ENCODE data around the gene SH3GL1. TPM values are rescaled to one million over a fixed set of nuclear protein-coding genes. Genes with fewer than 3 reads are reported as not detected.

The SH3GL1 gene
- total and polyA plus RNA-seq, 9 of the 15 experiments (the other 6 are each of a cell fraction or from before 2014, with no cell fraction given): 1.7 to 75.3 (median 25.7) TPM

DNA sequence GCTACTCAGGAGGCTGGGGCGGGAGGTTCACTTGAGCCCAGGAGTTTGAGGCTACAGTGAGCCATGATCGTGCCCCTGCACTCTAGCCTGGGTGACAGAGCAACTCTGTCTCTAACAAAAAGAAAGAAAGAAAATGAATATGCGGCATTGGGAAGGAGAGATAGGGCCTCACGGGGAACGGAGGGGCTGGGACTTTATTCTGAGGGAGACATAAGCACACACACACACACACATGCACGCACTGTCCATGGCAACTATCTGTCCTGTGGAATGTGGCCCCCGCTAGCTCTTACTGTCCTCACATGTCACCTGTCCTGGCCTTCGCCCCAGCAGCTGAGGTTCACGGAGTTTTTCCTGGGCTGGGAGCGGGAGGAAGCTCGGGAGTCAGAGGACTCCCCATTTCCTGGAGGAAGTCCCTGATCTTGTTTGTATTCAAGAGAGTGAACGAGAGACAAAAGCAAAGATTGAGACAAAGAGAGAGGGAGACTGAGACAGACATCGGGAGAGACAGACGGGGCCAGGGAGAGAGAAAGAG lies 62.4 kb downstream of the SH3GL1 start (continued):
- TF ChIP-seq, protein P1, sequence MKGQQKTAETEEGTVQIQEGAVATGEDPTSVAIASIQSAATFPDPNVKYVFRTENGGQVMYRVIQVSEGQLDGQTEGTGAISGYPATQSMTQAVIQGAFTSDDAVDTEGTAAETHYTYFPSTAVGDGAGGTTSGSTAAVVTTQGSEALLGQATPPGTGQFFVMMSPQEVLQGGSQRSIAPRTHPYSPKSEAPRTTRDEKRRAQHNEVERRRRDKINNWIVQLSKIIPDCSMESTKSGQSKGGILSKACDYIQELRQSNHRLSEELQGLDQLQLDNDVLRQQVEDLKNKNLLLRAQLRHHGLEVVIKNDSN (CRISPR knock-in tag; IDR thresholded peaks at IDR 0.05): no peak
- TF ChIP-seq ZC3H4 (CRISPR knock-in tag; IDR thresholded peaks at IDR 0.05; ENCODE audit: borderline replicate concordance) (peak; percentile 70; the same call in 1 of the 2 replicates), ZNF551 (CRISPR knock-in tag; IDR thresholded peaks at IDR 0.05) (no peak), TARDBP (IDR thresholded peaks at IDR 0.05) (no peak), CBFA2T2 (conservative IDR thresholded peaks at IDR 0.05) (no peak), NEUROD1 (IDR thresholded peaks at IDR 0.05; ENCODE audit: borderline replicate concordance, low read depth, low read length, partially characterized antibody) (no peak), TBL1XR1 (IDR thresholded peaks at IDR 0.05; ENCODE audit: low read length in 2 of 2) (no peak), CCAR2 (IDR thresholded peaks at IDR 0.05; ENCODE audit: low read depth, low read length) (no peak), RCOR1 (IDR thresholded peaks at IDR 0.05; ENCODE audit: borderline replicate concordance in 1 of 2, low read depth in 2 of 2, low read length in 2 of 2) (peak in 1 of 2 experiments; percentile 71; a peak in 1 of 4 replicates), CXXC5 (CRISPR knock-in tag; IDR thresholded peaks at IDR 0.05) (peak; percentile 59), BCL6 (CRISPR knock-in tag; IDR thresholded peaks at IDR 0.05) (no peak), MXI1 (IDR thresholded peaks at IDR 0.05; ENCODE audit: low read depth, low read length) (peak; percentile 53; the same call in 1 of the 2 replicates), CBX3 (IDR thresholded peaks at IDR 0.05; ENCODE audit: borderline replicate concordance in 1 of 2, low read length in 2 of 2) (no peak), ZNF717 (CRISPR knock-in tag; IDR thresholded peaks at IDR 0.05) (no peak), ZNF23 (CRISPR knock-in tag; IDR thresholded peaks at IDR 0.05) (no peak), CHAMP1 (IDR thresholded peaks at IDR 0.05) (no peak), SP1 (CRISPR knock-in tag; IDR thresholded peaks at IDR 0.05) (no peak), HOXB6 (CRISPR knock-in tag; IDR thresholded peaks at IDR 0.05; ENCODE audit: borderline replicate concordance) (no peak), KAT2B (IDR thresholded peaks at IDR 0.05; ENCODE audit: low read depth, low read length) (no peak), CTBP1 (IDR thresholded peaks at IDR 0.05; ENCODE audit: borderline replicate concordance) (peak; percentile 62; the same call in 1 of the 2 replicates), XRCC5 (IDR thresholded peaks at IDR 0.05; ENCODE audit: low read depth, low read length) (no peak), SMAD4 (CRISPR knock-in tag; conservative IDR thresholded peaks at IDR 0.05) (peak; percentile 35; the same call in 1 of the 2 replicates), MAX (CRISPR knock-in tag; IDR thresholded peaks at IDR 0.05) (peak; percentile 16; the same call in 1 of the 2 replicates), C11orf30 (IDR thresholded peaks at IDR 0.05; ENCODE audit: low read depth) (no peak)
- TF ChIP-seq, protein P2, sequence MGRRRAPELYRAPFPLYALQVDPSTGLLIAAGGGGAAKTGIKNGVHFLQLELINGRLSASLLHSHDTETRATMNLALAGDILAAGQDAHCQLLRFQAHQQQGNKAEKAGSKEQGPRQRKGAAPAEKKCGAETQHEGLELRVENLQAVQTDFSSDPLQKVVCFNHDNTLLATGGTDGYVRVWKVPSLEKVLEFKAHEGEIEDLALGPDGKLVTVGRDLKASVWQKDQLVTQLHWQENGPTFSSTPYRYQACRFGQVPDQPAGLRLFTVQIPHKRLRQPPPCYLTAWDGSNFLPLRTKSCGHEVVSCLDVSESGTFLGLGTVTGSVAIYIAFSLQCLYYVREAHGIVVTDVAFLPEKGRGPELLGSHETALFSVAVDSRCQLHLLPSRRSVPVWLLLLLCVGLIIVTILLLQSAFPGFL (CRISPR knock-in tag; IDR thresholded peaks at IDR 0.05): no peak

Data from K562 (cell line).